Ishikawa (cell line): ENCODE measurements around the gene ANO9.

Source experiments
- CEBPB ChIP-seq: IDR thresholded peaks from 2 replicates; pipeline ENCODE4 v1.6.1; 2012
- CREB1 ChIP-seq: IDR thresholded peaks from 2 replicates; pipeline ENCODE4 v1.6.1; 2012; ENCODE audit warnings: low read depth
- EGR1 ChIP-seq: IDR thresholded peaks from 2 replicates; pipeline ENCODE4 v1.6.1; 2012
- EP300 ChIP-seq: IDR thresholded peaks from 2 replicates; pipeline ENCODE4 v1.6.1; 2012; ENCODE audit warnings: borderline replicate concordance
- FOXM1 ChIP-seq: IDR thresholded peaks from 2 replicates; pipeline ENCODE4 v1.6.1; 2012; ENCODE audit warnings: low read depth, borderline replicate concordance
- MAX ChIP-seq: IDR thresholded peaks from 2 replicates; pipeline ENCODE4 v1.6.1; 2012
- NFIC ChIP-seq: IDR thresholded peaks from 2 replicates; pipeline ENCODE4 v1.6.1; 2012
- RAD21 ChIP-seq: IDR thresholded peaks from 2 replicates; pipeline ENCODE4 v1.6.1; 2012; ENCODE audit warnings: low read depth
- REST ChIP-seq: IDR thresholded peaks from 2 replicates; pipeline ENCODE4 v1.6.1; 2012; ENCODE audit warnings: low read depth, mild to moderate bottlenecking
- TAF1 ChIP-seq: IDR thresholded peaks from 2 replicates; pipeline ENCODE4 v1.6.1; 2012; ENCODE audit warnings: low read depth, mild to moderate bottlenecking
- TCF12 ChIP-seq: IDR thresholded peaks from 2 replicates; pipeline ENCODE4 v1.6.1; 2012; ENCODE audit warnings: low read depth
- TEAD4 ChIP-seq: IDR thresholded peaks from 2 replicates; pipeline ENCODE4 v1.6.1; 2012
- USF1 ChIP-seq: IDR thresholded peaks from 2 replicates; pipeline ENCODE4 v1.6.1; 2012
- YY1 ChIP-seq: IDR thresholded peaks from 2 replicates; pipeline ENCODE4 v1.6.1; 2012; ENCODE audit warnings: low read depth
- ZBTB7A ChIP-seq: IDR thresholded peaks from 2 replicates; pipeline ENCODE4 v1.6.1; 2012; ENCODE audit warnings: low read depth

Gene ANO9

GRCh38 chr11:434496-434895, 7.3 kb downstream of the ANO9 start:
- no peak for TF ChIP-seq TCF12

- TF ChIP-seq YY1 (no peak), CEBPB (no peak), RAD21 (no peak), REST (no peak), ZBTB7A (no peak), NFIC (no peak), USF1 (no peak), TEAD4 (no peak), CREB1 (no peak), MAX (no peak), TCF12 (no peak), TAF1 (no peak), EP300 (no peak), FOXM1 (no peak)
These were observed 8.2 kb downstream of the ANO9 start for GRCh38 chr11:433641-434040.

- no peak for TF ChIP-seq YY1
- TF ChIP-seq CREB1 = no peak
- no peak for TF ChIP-seq TEAD4
- TF ChIP-seq NFIC = no peak
- TF ChIP-seq MAX = no peak
- TF ChIP-seq USF1 = no peak
These were observed 8.7 kb downstream of the ANO9 start for GRCh38 chr11:433111-433510.

GRCh38 chr11:432501-433100, 9.2 kb downstream of the ANO9 start:
- TF ChIP-seq TCF12 (no peak), NFIC (no peak), REST (no peak), ZBTB7A (no peak), EGR1 (no peak), USF1 (no peak), TEAD4 (no peak), MAX (no peak), YY1 (no peak), EP300 (no peak), CEBPB (no peak), CREB1 (no peak), TAF1 (no peak), RAD21 (no peak), FOXM1 (no peak)

- no peak for TF ChIP-seq TAF1
- no peak for TF ChIP-seq MAX
- no peak for TF ChIP-seq NFIC
- TF ChIP-seq REST = no peak
- TF ChIP-seq CEBPB = no peak
- 0 out of 2 replicates have a peak, but pooled peaks have one; percentile 7 for TF ChIP-seq ZBTB7A
These were observed 9.9 kb downstream of the ANO9 start for GRCh38 chr11:431921-432320.
